Measurements from ENCODE around the gene CHMP4A.

DNA sequence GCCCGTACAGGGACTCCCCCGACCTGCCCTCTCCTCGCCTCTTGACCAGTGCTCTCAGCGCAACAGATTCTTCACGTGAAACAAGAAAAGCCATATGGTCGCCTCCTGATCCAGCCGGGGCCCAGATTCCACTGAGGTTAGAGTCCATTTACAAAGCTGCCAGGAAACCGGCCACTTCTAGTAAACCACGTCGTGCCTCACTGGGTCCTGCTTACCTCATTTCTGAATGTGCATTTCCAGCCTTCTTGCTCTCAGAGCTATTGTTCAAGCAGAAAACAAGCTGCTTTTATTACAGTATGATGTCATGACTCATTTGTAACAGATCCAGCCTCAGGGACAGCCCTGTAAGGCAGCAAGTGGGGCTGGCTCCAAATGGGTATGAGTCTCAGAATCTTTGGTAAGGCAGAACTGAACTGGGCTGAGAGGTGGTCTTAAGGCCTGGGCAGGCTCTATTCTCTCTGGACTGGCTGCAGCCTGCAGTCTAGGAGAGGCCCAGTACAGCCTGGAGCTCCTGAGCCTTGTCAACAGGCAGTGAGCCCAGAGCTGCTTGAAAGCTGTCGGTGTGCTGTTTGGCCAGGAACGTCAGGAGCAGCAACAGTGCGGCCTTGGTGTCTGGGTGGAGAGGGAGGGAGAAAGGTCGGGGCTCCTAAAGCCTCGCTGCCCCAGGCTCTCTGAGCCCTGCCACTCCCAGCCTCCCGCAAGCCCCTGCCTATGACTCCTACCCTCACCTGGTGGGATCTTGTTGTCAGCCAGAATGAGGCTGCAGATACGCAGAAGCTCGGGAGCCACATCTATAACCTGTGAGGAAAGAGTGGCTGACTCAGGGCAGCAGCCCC lies 33.1 kb downstream of the CHMP4A start:
- TF ChIP-seq, protein P1, sequence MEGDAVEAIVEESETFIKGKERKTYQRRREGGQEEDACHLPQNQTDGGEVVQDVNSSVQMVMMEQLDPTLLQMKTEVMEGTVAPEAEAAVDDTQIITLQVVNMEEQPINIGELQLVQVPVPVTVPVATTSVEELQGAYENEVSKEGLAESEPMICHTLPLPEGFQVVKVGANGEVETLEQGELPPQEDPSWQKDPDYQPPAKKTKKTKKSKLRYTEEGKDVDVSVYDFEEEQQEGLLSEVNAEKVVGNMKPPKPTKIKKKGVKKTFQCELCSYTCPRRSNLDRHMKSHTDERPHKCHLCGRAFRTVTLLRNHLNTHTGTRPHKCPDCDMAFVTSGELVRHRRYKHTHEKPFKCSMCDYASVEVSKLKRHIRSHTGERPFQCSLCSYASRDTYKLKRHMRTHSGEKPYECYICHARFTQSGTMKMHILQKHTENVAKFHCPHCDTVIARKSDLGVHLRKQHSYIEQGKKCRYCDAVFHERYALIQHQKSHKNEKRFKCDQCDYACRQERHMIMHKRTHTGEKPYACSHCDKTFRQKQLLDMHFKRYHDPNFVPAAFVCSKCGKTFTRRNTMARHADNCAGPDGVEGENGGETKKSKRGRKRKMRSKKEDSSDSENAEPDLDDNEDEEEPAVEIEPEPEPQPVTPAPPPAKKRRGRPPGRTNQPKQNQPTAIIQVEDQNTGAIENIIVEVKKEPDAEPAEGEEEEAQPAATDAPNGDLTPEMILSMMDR (IDR thresholded peaks at IDR 0.05; ENCODE audit: poor library complexity) = no peak
- TF ChIP-seq EZH2phosphoT487 (IDR thresholded peaks at IDR 0.05; ENCODE audit: low read depth, severe bottlenecking, unreplicated experiment) = no peak
